Measurements from ENCODE around the gene TIE1. TPM values are rescaled to one million over a fixed set of nuclear protein-coding genes. Genes with fewer than 3 reads are reported as not detected.
A peak's percentile ranks its signal among the peaks of the same experiment; 100 is the strongest.

The TIE1 gene
- total RNA-seq, 1 experiment from 2014 or later: 1.2 TPM

DNA sequence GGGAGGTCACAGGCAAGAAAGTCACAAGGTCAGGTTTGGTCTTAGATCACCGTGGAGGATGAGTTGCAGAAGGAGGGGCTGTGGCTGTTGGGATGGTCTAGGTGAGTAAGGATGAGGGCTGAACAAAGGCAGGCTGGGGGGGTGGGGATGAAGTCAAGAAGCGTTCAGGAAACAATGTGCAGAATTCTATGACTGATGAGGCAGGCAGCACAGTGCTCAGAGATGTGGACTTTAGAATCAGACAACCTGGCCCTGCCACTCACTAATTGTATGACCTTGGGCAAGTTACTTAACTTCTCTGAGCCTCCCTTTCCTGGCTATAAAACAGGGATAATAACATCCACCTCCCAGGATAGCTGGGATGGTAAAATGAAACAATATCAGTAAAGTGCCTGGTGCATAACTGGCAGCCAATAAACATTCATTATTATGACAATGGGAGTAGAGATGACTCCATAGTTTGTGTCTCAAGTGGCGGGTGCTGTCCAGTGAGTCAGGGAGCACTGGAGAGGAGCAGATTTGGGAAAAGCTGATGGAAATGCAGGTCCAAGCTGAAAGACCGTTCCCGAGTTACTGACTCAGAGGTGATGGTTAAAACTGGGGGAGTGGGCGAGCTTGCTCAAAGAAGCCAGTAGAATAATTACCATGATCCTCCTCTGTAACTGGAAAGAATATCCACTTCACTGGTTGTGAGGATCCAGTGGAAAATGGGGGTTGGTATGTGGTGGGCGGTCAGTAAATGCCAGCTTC is 2.1 kb downstream of the TIE1 start:
- Histone ChIP-seq H3K14ac (ENCODE audit: insufficient read depth, low read length) (no peak overlapping the region), H4K20me1 (ENCODE audit: control insufficient read depth, insufficient read depth, insufficient read length) (no peaks in the 10 kb centered on the region), H3K4ac (ENCODE audit: low read depth, low read length) (no peak overlapping the region), H2BK15ac (ENCODE audit: low read depth, low read length) (no peak overlapping the region), H3K23ac (ENCODE audit: insufficient read length, low read depth, low read length) (no peak overlapping the region), H2AFZ (ENCODE audit: low read length) (no peak overlapping the region), H3K23me2 (ENCODE audit: insufficient read length, low read depth, low read length, poor library complexity, severe bottlenecking) (no peaks in the 10 kb centered on the region), H2BK120ac (ENCODE audit: low read depth, low read length, poor library complexity, severe bottlenecking) (no peak overlapping the region), H3K56ac (ENCODE audit: insufficient read length, low read depth, low read length) (no peak overlapping the region), H2BK5ac (ENCODE audit: insufficient read length, low read length) (no peak overlapping the region), H2BK20ac (ENCODE audit: low read depth, low read length, poor library complexity, severe bottlenecking) (no peak overlapping the region), H4K8ac (replicated peaks; ENCODE audit: insufficient read length, low read depth, low read length) (no peak overlapping the region), H3T11ph (ENCODE audit: low read length) (no peak overlapping the region), H3K27ac (ENCODE audit: insufficient read length, low read depth, low read length) (no peak overlapping the region), H3K27me3 (ENCODE audit: insufficient read depth, low read length) (no peaks in the 10 kb centered on the region), H2AK5ac (ENCODE audit: insufficient read length, low read length) (no peak overlapping the region), H3K18ac (ENCODE audit: insufficient read length, low read depth, low read length) (no peak overlapping the region), H3K79me1 (ENCODE audit: insufficient read depth, low read depth, low read length, poor library complexity, severe bottlenecking) (no peaks in the 10 kb centered on the region), H3K9me3 (ENCODE audit: control insufficient read depth, low read depth, low read length) (no peaks in the 10 kb centered on the region), H3K4me2 (ENCODE audit: insufficient read depth, insufficient read length, low read length) (no peak overlapping the region), H3K79me2 (ENCODE audit: insufficient read depth, low read length) (no peaks in the 10 kb centered on the region), H3K4me1 (ENCODE audit: insufficient read depth, low read length) (no peaks in the 10 kb centered on the region; the same call in 1 of the 2 replicates), H2BK12ac (ENCODE audit: insufficient read length, low read depth, low read length) (no peak overlapping the region), H4K5ac (ENCODE audit: insufficient read length, low read depth, low read length) (no peak overlapping the region), H4K91ac (ENCODE audit: insufficient read length, low read depth, low read length) (no peak overlapping the region), H3K9ac (ENCODE audit: extremely low read depth, insufficient read length, low read length) (no peak overlapping the region)
- TF ChIP-seq, protein P1, sequence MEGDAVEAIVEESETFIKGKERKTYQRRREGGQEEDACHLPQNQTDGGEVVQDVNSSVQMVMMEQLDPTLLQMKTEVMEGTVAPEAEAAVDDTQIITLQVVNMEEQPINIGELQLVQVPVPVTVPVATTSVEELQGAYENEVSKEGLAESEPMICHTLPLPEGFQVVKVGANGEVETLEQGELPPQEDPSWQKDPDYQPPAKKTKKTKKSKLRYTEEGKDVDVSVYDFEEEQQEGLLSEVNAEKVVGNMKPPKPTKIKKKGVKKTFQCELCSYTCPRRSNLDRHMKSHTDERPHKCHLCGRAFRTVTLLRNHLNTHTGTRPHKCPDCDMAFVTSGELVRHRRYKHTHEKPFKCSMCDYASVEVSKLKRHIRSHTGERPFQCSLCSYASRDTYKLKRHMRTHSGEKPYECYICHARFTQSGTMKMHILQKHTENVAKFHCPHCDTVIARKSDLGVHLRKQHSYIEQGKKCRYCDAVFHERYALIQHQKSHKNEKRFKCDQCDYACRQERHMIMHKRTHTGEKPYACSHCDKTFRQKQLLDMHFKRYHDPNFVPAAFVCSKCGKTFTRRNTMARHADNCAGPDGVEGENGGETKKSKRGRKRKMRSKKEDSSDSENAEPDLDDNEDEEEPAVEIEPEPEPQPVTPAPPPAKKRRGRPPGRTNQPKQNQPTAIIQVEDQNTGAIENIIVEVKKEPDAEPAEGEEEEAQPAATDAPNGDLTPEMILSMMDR (conservative IDR thresholded peaks at IDR 0.05): no peak
- no peak for DNase-seq
- Mint-ChIP-seq H3K4me3 (no peak overlapping the region; a peak in 1 of 5 replicates), H3K4me1 (peaks cover 27 to 40% of the 10 kb centered on the region in 2 experiments), H3K36me3 (ENCODE audit: insufficient read depth in 1 of 3, low read depth in 3 of 3) (no peaks in the 10 kb centered on the region; a peak in 1 of 7 replicates), H3K27ac (peak overlapping the region in 1 of 3 experiments; percentile 46; a peak in 2 of 7 replicates), H3K27me3 (ENCODE audit: low read depth) (peaks cover 12% of the 10 kb centered on the region), H3K9me3 (no peaks in the 10 kb centered on the region)
- no CpG with 5 or more reads among the region's 7 CpGs for WGBS (ENCODE audit: extremely low coverage, insufficient read length, low lambda C conversion rate)
